ENCODE data around the gene ARSG. TPM values are rescaled to one million over a fixed set of nuclear protein-coding genes. Genes with fewer than 3 reads are reported as not detected.
"Not testable (repeated sequence)": the region's sequence is repeated elsewhere in the genome, so short reads cannot be mapped to it uniquely, and the experiment has no call there.

Gene ARSG
- total RNA-seq, 1 experiment from 2014 or later, result 63.2 TPM

- H2AFZ ChIP-seq (ENCODE audit: low read length), result no peak overlapping the region
- peaks cover 87% of the 10 kb centered on the region for H3K4me1 ChIP-seq (ENCODE audit: low read length)
- peak overlapping the region; percentile 19; the same call in 1 of the 2 replicates for H3K9ac ChIP-seq (ENCODE audit: low read length)
- H4K20me1 ChIP-seq (ENCODE audit: insufficient read depth, low read depth, low read length), result no peaks in the 10 kb centered on the region
- peaks cover 16% of the 10 kb centered on the region for H3K79me2 ChIP-seq (ENCODE audit: low read length)
- H3K27ac ChIP-seq (ENCODE audit: low read length), result peak overlapping the region; percentile 98
- no peak overlapping the region for H3K4me3 ChIP-seq (ENCODE audit: low read length)
- DNase-seq, result no peak
- no peaks in the 10 kb centered on the region for H3K27me3 ChIP-seq (ENCODE audit: low read length)
- no peaks in the 10 kb centered on the region for H3K9me2 ChIP-seq (replicated peaks; ENCODE audit: insufficient read depth, low read length)
- peaks cover 58% of the 10 kb centered on the region for H3K36me3 ChIP-seq (ENCODE audit: insufficient read depth, low read length)
- no peak overlapping the region for H3K4me2 ChIP-seq (ENCODE audit: low read depth, low read length, poor library complexity, severe bottlenecking)
- H3K9me3 ChIP-seq (ENCODE audit: low read length), result no peaks in the 10 kb centered on the region
Observed at GRCh38 chr17:68255151-68255550, 36.1 kb upstream of the ARSG start.

- H3K9me3 ChIP-seq (ENCODE audit: low read length), result no peaks in the 10 kb centered on the region
- peak overlapping the region; percentile 98 for H3K27ac ChIP-seq (ENCODE audit: low read length)
- H3K4me3 ChIP-seq (ENCODE audit: low read length), result no peak overlapping the region
- peaks cover 10% of the 10 kb centered on the region for H3K79me2 ChIP-seq (ENCODE audit: low read length)
- H4K20me1 ChIP-seq (ENCODE audit: insufficient read depth, low read depth, low read length), result no peaks in the 10 kb centered on the region
- H3K9ac ChIP-seq (ENCODE audit: low read length), result peak overlapping the region; percentile 28; the same call in 1 of the 2 replicates
- no peak for DNase-seq
- no peaks in the 10 kb centered on the region for H3K9me2 ChIP-seq (replicated peaks; ENCODE audit: insufficient read depth, low read length)
- H2AFZ ChIP-seq (ENCODE audit: low read length), result no peak overlapping the region
- H3K36me3 ChIP-seq (ENCODE audit: insufficient read depth, low read length), result peaks cover 50% of the 10 kb centered on the region
- H3K4me2 ChIP-seq (ENCODE audit: low read depth, low read length, poor library complexity, severe bottlenecking), result no peak overlapping the region
- no peaks in the 10 kb centered on the region for H3K27me3 ChIP-seq (ENCODE audit: low read length)
- H3K4me1 ChIP-seq (ENCODE audit: low read length), result peaks cover 82% of the 10 kb centered on the region
Observed at GRCh38 chr17:68255731-68256538, 35.4 kb upstream of the ARSG start.

GRCh38 chr17:68256701-68257100, 34.6 kb upstream of the ARSG start:
- H3K79me2 ChIP-seq (ENCODE audit: low read length); H3K9me2 ChIP-seq (replicated peaks; ENCODE audit: insufficient read depth, low read length); H3K9ac ChIP-seq (ENCODE audit: low read length); H3K4me3 ChIP-seq (ENCODE audit: low read length); H3K27me3 ChIP-seq (ENCODE audit: low read length); H3K4me2 ChIP-seq (ENCODE audit: low read depth, low read length, poor library complexity, severe bottlenecking); H4K20me1 ChIP-seq (ENCODE audit: insufficient read depth, low read depth, low read length); H2AFZ ChIP-seq (ENCODE audit: low read length); H3K9me3 ChIP-seq (ENCODE audit: low read length); DNase-seq: not testable (repeated sequence)
- Histone ChIP-seq H3K27ac (ENCODE audit: low read length) (peak overlapping the region; percentile 98), H3K4me1 (ENCODE audit: low read length) (peaks cover 77% of the 10 kb centered on the region), H3K36me3 (ENCODE audit: insufficient read depth, low read length) (peaks cover 42% of the 10 kb centered on the region)

GRCh38 chr17:68257934-68258333, 33.4 kb upstream of the ARSG start:
- H3K4me1 ChIP-seq (ENCODE audit: low read length), result peaks cover 69% of the 10 kb centered on the region

GRCh38 chr17:68258890-68259647, 32.2 kb upstream of the ARSG start:
- not testable (repeated sequence) for H3K9me2 ChIP-seq (replicated peaks; ENCODE audit: insufficient read depth, low read length); H2AFZ ChIP-seq (ENCODE audit: low read length); H3K79me2 ChIP-seq (ENCODE audit: low read length); H4K20me1 ChIP-seq (ENCODE audit: insufficient read depth, low read depth, low read length); H3K27me3 ChIP-seq (ENCODE audit: low read length); H3K9me3 ChIP-seq (ENCODE audit: low read length)
- Histone ChIP-seq H3K27ac (ENCODE audit: low read length) (peak overlapping the region; percentile 98), H3K36me3 (ENCODE audit: insufficient read depth, low read length) (peaks cover 25% of the 10 kb centered on the region), H3K4me3 (ENCODE audit: low read length) (peak overlapping the region; percentile 37; the same call in 1 of the 2 replicates), H3K4me2 (ENCODE audit: low read depth, low read length, poor library complexity, severe bottlenecking) (peak overlapping the region; percentile 60), H3K9ac (ENCODE audit: low read length) (peak overlapping the region; percentile 62), H3K4me1 (ENCODE audit: low read length) (peaks cover 66% of the 10 kb centered on the region)
- DNase-seq, result peak; percentile 87

More at GRCh38 chr17:68257934-68258333, 33.4 kb upstream of the ARSG start:
- H3K27me3 ChIP-seq (ENCODE audit: low read length), result no peaks in the 10 kb centered on the region
- H3K4me2 ChIP-seq (ENCODE audit: low read depth, low read length, poor library complexity, severe bottlenecking), result peak overlapping the region; percentile 60
- H3K79me2 ChIP-seq (ENCODE audit: low read length), result 0 out of 2 replicates have a peak, but pooled peaks cover 3% of the 10 kb centered on the region
- H3K9ac ChIP-seq (ENCODE audit: low read length), result peak overlapping the region; percentile 61
- peaks cover 30% of the 10 kb centered on the region for H3K36me3 ChIP-seq (ENCODE audit: insufficient read depth, low read length)
- H3K4me3 ChIP-seq (ENCODE audit: low read length), result no peak overlapping the region
- H3K9me2 ChIP-seq (replicated peaks; ENCODE audit: insufficient read depth, low read length), result no peaks in the 10 kb centered on the region
- no peaks in the 10 kb centered on the region for H3K9me3 ChIP-seq (ENCODE audit: low read length)
- no peaks in the 10 kb centered on the region for H4K20me1 ChIP-seq (ENCODE audit: insufficient read depth, low read depth, low read length)
- H3K27ac ChIP-seq (ENCODE audit: low read length), result peak overlapping the region; percentile 98
- DNase-seq, result no peak
- no peak overlapping the region for H2AFZ ChIP-seq (ENCODE audit: low read length)

GRCh38 chr17:68259648-68259951, 31.7 kb upstream of the ARSG start:
- H4K20me1 ChIP-seq (ENCODE audit: insufficient read depth, low read depth, low read length); H3K9me2 ChIP-seq (replicated peaks; ENCODE audit: insufficient read depth, low read length); H3K27me3 ChIP-seq (ENCODE audit: low read length); H2AFZ ChIP-seq (ENCODE audit: low read length); H3K9me3 ChIP-seq (ENCODE audit: low read length); H3K79me2 ChIP-seq (ENCODE audit: low read length): not testable (repeated sequence)
- peak overlapping the region; percentile 10; the same call in 1 of the 2 replicates for H3K4me3 ChIP-seq (ENCODE audit: low read length)
- peak overlapping the region; percentile 62 for H3K9ac ChIP-seq (ENCODE audit: low read length)
- peak overlapping the region; percentile 58 for H3K4me2 ChIP-seq (ENCODE audit: low read depth, low read length, poor library complexity, severe bottlenecking)
- H3K36me3 ChIP-seq (ENCODE audit: insufficient read depth, low read length), result peaks cover 20% of the 10 kb centered on the region
- peaks cover 61% of the 10 kb centered on the region for H3K4me1 ChIP-seq (ENCODE audit: low read length)
- DNase-seq, result peak; percentile 72
- H3K27ac ChIP-seq (ENCODE audit: low read length), result peak overlapping the region; percentile 98

GRCh38 chr17:68260051-68260762, 31.1 kb upstream of the ARSG start:
- H2AFZ ChIP-seq (ENCODE audit: low read length), result no peak overlapping the region
- peak overlapping the region; percentile 62 for H3K9ac ChIP-seq (ENCODE audit: low read length)
- no peak for DNase-seq
- H3K4me3 ChIP-seq (ENCODE audit: low read length), result peak overlapping the region; percentile 10; the same call in 1 of the 2 replicates
- no peaks in the 10 kb centered on the region for H3K9me2 ChIP-seq (replicated peaks; ENCODE audit: insufficient read depth, low read length)
- peak overlapping the region; percentile 98 for H3K27ac ChIP-seq (ENCODE audit: low read length)
- H3K4me1 ChIP-seq (ENCODE audit: low read length), result peaks cover 55% of the 10 kb centered on the region
- H3K79me2 ChIP-seq (ENCODE audit: low read length), result 0 out of 2 replicates have a peak, but pooled peaks cover 3% of the 10 kb centered on the region
- no peaks in the 10 kb centered on the region for H3K9me3 ChIP-seq (ENCODE audit: low read length)
- peaks cover 16% of the 10 kb centered on the region for H3K36me3 ChIP-seq (ENCODE audit: insufficient read depth, low read length)
- H4K20me1 ChIP-seq (ENCODE audit: insufficient read depth, low read depth, low read length), result no peaks in the 10 kb centered on the region
- no peaks in the 10 kb centered on the region for H3K27me3 ChIP-seq (ENCODE audit: low read length)
- peak overlapping the region; percentile 58 for H3K4me2 ChIP-seq (ENCODE audit: low read depth, low read length, poor library complexity, severe bottlenecking)

GRCh38 chr17:68262467-68262866, 28.8 kb upstream of the ARSG start:
- not testable (repeated sequence) for H3K27me3 ChIP-seq (ENCODE audit: low read length); H3K4me2 ChIP-seq (ENCODE audit: low read depth, low read length, poor library complexity, severe bottlenecking); H3K9me3 ChIP-seq (ENCODE audit: low read length); H4K20me1 ChIP-seq (ENCODE audit: insufficient read depth, low read depth, low read length); H3K79me2 ChIP-seq (ENCODE audit: low read length); H3K4me3 ChIP-seq (ENCODE audit: low read length); H2AFZ ChIP-seq (ENCODE audit: low read length); DNase-seq; H3K9me2 ChIP-seq (replicated peaks; ENCODE audit: insufficient read depth, low read length); H3K9ac ChIP-seq (ENCODE audit: low read length)
- H3K27ac ChIP-seq (ENCODE audit: low read length), result peak overlapping the region; percentile 67
- peaks cover 39% of the 10 kb centered on the region for H3K4me1 ChIP-seq (ENCODE audit: low read length)
- peaks cover 16% of the 10 kb centered on the region for H3K36me3 ChIP-seq (ENCODE audit: insufficient read depth, low read length)
